Measurements from ENCODE around the gene CSAD.
"Not testable (repeated sequence)": the region's sequence is repeated elsewhere in the genome, so short reads cannot be mapped to it uniquely, and the experiment has no call there.

The CSAD gene

DNA sequence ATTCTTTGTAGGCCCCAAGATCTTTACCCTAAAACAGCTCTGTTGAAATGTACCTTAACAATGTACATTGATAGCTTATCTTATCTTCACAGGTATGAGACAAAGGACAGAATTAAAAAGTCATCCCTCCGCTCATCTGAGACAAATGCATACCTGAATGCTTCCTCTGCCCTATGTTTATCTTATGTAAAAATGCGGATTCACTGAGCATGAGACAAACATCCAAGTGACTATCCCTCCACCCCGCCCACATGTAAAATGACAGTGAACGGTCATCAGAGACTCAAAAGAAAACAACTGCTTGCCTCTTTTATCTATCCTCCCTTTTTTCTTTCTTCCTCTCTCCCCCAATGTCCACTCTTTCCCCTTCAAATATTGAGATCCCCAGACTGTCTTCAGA is 37.4 kb downstream of the CSAD start:
- DNase-seq, result no peak

DNA sequence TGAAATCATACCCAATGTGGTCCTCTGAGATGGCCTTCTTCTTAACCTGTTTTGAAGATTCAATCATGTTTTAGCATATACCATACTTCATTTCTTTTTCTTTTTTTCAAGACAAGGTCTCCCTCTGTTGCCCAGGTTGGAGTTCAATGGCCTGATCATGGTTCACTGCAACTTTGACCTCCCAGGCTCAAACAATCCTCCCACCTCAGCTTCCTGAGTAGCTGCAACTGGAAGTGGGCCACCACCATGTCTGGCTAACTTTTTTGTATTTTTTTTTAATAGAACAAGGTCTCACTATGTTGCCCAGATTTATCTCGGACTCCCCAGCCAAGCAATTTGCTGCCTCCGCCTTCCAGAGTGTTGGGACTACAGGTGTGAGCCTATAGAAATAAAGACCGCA is 47.0 kb downstream of the CSAD start:
- no peak for DNase-seq

DNA sequence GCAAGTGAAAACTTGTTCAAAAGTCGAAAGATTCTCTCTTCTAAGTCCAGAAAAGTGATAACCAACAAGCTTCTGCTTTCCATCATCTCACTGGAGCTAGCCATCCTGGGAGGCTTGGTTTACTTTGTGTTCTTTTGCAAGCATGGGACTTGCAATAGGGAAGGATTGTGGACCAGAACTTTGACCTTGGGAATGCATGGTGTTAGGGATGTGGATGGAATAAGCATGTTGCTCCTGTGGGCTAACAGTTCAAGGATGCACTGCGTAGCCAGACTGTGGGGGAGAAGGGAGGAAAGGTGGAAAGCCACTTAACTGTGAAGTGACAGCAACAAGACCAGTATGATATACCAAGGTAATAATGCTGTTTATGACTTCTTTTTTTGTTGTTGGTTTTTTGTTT is 48.9 kb downstream of the CSAD start:
- DNase-seq, result no peak

DNA sequence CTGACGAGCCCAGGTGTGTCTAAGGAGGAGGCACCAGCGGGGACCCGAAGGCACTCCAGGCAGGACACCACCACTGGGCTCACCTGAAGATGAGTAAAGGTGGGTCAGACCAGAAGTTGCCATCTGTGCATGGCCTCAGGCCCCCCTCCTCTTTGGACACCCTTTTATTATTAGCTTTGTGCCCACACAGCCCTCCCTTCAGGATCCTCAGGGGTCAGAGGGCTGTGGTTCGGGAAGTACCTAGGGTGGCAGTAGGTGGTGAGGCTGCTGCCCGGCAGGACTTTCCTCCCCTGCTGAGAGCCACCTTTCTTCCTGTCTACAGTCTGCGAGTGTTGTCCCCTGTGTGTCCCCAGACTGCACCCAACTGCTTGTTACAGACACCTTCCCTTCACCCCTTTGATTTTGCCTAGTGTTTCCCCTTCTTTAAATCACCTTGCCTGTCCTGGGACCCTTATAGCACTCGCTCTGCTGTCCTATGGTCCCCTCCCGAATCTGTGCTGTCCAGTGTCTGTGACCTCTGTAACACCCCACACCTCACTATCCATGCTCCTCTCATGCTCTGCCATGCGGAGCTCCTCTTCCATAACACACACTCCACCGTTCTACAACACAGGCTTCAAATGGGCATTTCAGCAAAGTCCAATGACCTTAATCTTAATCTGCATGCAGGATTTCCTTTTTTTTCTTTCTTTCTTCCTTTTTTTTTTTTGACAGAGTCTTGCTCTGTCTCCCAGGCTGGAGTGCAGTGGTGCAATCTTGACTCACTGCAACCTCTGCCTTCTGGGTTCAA is 51.8 kb downstream of the CSAD start:
- DNase-seq, result no peak

DNA sequence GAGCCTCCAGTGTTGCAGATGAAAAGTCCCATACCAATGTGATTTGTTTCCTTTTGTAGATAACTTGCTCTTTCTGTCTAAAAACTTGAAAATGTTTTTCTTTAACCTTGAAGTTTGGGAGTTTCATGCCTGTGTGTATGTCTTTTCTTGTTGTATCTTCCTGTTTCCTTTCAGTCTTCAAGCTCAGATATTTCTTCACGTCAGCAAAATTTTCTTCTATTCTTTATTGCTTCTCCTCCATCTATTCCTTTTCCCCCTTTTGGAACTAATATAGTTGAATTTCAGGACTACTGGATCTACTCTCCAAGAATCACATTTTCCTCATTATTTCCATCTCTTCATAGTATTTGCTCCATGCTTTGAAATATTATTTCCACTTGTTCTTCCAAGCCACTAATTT is 53.6 kb downstream of the CSAD start:
- no peak for DNase-seq

DNA sequence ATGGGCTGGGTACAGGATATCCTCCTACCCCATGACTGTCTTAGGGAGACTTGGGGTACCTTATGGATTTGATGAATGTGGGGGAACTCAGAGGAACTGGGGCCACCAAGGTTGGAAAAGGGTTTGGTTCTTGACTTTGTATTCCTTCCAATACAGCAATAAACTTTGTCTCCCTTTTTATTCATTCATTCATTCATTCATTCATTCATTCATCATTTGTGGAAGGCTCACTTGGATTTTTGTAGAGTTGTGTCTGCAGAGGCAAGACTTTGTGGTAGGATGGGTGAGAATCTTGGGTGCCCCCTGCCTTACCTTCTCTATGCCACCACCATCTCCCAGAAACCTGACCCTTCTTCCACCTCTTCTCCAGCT is 56.4 kb downstream of the CSAD start:
- no peak for DNase-seq

DNA sequence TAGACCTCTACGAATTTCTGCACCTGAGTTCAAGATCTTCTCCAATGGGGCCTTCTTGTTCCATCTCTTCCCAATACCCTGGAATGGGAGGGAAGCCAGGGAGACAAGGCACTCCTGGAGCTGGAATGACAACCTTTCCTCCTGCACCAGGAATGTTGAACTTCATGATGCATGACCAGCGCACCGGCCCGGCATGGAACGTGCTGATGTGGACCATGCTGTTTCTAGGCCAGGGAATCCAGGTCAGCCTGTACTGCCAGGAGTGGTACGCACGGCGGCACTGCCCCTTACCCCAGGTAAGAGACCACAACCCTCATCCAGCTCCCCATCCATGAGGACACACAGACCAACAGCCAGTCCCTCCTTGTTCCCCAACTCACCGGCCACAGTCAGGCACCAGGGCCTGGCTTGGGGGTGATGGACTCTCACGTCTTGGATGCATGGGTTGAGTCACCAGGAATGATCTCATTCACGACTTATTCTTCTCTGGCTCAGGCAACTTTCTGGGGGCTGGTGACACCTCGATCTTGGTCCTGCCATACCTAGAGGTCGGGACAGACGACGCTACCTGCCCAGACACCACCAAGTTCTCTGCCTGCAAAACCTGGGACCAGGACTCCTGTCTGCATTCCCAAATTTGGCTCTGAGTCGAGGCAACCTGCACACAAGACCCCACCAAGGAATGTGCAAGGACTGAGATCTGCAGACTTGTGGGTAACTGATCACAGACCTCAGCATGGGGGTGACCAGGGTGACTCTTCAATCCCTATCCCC is 57.0 kb downstream of the CSAD start:
- no peak for DNase-seq

DNA sequence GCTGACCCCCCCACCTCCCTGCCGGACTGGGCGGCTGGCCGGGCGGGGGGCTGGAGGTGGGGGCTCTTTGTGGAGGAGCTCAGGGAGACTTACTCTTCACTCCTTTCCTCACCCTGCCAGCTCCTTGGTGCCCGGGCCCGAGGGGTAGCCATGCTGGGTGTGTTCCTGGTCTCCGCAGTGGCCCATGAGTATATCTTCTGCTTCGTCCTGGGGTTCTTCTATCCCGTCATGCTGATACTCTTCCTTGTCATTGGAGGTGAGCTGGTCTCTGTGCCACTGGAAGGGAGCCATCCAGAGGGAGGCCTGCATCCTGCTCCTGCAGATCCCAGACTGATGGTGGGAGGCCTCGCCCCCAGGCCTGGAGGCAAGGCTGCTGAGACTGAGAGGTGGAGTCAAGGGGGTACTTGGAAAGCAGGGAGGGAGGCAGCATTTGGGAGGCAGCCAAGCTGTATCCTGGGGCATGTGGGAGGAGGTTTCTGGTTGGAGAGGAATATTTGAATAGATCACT is 57.7 kb downstream of the CSAD start:
- no peak for DNase-seq

DNA sequence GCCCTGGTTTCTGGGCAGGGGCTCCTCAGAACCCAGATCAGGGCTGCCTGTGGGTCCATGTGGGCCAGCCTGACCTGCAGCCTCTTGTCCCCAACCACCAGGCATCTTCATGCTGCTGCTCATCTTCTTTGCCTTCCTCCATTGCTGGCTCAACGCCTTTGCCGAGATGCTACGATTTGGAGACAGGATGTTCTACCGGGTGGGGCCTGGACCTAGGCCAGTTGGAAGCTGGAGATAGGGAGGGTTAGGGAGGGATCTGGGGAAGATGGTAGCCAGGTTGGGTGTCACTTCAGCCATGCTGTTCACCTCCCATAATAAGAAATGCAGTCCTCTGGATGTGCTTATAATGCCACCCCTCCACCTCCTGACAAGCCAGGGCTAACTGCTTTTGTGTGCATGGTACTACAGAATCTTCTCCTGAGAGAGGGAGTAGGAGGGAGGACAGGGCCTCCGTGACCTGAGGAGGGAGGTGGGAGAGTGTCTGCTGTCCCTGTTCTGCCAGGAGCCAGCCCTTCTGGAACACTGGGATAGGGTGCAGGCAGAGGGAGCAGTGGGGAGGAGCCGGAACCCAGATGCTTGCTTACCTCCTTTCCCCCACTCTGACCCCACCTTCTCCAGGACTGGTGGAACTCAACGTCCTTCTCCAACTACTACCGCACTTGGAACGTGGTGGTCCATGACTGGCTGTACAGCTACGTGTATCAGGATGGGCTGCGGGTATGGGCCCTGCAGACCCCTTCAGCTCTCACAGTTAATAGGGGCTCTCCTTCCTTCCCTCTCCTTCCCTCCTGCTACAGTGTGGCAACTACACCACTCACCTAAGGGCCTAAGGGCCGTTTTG is 59.8 kb downstream of the CSAD start:
- no peak for DNase-seq

DNA sequence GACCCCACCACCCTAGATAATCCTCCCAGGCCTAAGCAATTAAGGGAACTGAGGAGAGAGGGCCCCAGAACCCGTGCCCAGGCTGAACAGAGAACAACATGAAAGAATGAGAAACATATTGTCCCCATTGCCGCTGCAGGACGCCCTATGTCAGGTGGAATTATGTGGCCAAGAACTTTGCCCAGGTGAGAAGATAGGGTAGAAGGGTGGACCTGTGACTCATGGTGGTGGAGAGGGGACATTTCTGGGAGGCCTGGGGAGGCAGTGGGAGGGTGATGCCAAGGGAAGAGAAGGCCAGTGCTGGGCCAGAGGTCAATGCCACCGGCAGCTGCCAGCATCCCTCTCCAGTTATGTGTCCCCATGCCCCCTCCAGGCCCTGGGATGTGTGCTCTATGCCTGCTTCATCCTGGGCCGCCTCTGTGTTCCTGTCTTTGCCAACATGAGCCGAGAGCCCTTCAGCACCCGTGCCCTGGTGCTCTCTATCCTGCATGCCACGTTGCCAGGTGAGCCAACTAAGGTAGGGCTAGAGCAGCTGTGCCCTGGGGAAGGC is 61.9 kb downstream of the CSAD start:
- DNase-seq, result no peak

DNA sequence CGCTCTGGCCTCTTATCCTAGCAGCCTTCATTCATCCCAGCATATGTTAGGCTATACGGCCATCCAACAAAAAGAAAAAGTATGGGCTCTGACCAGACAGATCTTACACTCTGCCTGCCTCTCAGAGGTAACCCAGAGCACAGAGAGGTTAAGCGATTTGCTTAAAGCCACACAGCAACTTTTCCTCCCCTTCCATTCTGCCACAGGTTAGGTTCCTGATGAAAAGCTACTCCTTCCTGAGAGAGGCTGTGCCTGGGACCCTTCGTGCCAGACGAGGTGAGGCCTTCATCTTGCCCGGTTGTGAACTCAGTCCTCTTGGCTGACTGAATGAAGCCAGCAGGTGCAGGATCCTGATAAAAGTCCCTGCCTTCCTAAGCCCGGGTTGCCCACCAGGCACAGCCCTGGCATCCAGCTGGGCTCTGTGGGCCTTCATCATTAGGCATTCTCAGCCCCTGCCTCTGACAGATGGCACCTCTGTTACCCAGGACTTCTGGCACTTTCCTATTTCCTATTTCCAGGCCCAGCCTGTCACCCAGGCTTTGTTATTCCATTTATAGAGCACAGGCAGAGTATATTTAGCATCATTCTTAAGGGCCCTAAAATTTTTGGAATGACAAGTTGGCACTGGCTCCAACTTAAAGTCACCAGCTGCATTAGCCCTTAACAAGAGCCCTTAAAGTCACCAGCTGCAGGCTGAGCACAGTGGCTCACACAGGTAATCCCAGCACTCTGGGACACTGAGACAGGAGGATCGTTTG is 64.7 kb downstream of the CSAD start:
- no peak for DNase-seq

DNA sequence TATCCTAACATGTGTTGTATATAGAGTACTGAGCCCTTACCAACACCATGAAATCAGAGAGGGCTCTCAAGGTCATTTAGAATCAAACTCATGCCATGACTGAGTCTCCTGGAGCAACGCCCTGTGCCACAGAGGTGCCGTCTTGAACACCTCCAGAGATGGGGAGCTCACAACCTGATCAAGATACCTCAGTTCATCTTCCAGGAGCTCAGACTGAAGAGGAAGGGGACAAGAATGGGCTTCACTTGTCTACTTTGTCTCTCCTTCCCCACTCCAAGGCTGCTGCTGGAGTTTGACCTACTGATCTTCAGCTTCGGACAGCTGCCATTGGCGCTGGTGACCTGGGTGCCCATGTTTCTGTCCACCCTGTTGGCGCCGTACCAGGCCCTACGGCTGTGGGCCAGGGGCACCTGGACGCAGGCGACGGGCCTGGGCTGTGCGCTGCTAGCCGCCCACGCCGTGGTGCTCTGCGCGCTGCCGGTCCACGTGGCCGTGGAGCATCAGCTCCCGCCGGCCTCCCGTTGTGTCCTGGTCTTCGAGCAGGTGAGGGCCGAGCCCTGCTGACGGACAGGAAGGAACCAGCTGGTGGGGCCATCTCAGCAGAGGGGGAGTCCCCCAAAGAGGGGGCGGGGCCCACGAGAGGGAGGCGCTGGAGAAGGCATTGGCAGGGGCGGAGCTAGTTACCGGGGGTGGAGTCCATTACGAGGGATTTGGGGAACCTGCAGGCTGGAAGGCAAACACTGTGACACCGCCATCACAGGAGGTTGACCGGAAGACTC is 65.4 kb downstream of the CSAD start:
- DNase-seq, result no peak

DNA sequence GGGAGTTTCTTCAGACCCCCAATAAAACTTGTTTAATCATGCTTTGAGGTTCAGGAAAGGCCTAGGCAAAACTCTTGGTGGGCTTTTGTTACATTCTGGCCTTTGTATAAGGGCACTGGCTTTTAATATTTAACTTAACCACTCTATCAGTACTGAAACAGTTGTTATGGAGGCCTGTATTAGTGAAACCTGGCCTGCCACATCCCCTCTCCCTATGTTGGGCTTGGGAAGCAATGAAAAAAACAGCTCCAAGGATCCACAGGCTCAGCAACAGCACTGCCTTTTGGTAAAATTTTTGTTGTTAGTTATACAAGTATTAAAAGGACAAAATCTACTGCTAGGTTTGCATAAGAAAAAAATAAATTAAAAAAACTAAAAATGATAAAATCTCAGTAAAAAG is 66.8 kb downstream of the CSAD start:
- DNase-seq, result no peak

DNA sequence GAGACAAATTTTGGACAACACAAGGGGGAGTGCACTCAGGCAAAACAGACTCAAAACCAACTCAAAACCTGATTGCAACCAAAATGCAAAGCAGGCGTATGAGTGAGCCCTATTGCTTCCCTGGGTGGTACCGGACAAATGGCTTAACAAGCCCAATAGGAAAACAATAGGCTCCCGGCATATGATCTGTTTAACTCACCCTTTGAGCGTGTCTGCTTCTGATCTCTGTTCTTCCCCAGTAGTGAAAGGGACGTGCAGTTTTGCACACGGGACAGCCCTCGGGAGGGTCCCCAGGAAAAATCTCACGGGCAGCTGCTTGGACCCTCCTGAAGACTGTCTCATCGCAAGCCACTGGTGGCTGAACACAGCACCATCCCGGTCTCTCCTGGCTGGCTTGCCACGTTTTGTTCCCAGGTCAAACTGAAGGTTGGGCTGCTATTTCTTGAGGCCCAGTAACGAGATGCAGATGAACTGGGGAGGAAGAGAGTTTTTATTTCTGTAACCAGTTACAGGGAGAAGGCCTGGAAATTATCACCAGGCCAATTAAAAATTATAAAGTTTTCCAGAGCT is 67.5 kb downstream of the CSAD start:
- DNase-seq, result no peak

DNA sequence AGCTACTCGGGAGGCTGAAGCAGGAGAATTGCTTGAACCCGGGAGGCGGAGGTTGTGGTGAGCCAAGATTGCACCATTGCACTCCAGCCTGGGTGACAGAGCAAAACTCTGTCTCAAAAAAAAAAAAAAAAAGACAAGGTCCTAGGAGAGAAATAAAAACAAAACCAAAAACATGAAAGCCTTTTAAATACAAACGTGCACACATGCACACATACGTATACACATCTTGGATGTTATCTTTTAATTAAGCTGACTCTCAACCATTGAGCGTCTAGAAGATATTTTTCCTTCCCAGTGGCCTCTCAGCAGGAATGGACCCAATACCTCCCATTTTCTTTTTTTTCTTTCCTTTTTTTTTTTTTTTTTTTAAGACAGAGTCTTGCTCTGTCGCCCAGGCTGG is 68.3 kb downstream of the CSAD start:
- DNase-seq, result not testable (repeated sequence)
